ENCODE data around the gene GPC6. TPM values are rescaled to one million over a fixed set of nuclear protein-coding genes. Genes with fewer than 3 reads are reported as not detected.

The GPC6 gene
- total RNA-seq, 2 donors from 2014 or later, result 1.6 to 4.0 TPM

DNA sequence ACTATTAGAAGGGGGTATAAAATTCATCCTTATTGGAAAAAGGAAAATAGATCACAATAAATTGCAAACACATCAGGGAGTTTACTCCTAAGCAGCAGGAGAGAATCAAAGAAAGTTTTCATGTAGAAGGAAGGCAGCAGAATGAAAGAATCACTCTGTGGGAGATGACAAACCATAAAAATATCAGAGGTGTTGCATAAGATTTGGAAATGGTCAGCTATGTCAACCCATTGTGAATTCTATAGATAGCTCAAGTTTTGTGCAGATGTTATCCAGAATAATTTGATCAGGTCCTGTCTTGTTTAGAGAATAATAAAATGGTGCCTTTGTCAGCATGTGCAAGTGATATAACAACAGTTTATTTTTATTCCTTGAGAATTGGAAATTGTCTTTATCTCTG, 630.5 kb downstream of the GPC6 start:
- Histone ChIP-seq H3K4me1 (no peaks in the 10 kb centered on the region), H3K4me3 (no peak overlapping the region), H3K27me3 (no peaks in the 10 kb centered on the region), H3K9me3 (no peaks in the 10 kb centered on the region), H3K36me3 (replicated peaks in 1 of 2; ENCODE audit: insufficient read depth in 1 of 2, low read depth in 2 of 2) (no peaks in the 10 kb centered on the region), H3K27ac (no peak overlapping the region)
- intact Hi-C loops (cut with DNase I), result no loop called here
- TF ChIP-seq, protein P1, sequence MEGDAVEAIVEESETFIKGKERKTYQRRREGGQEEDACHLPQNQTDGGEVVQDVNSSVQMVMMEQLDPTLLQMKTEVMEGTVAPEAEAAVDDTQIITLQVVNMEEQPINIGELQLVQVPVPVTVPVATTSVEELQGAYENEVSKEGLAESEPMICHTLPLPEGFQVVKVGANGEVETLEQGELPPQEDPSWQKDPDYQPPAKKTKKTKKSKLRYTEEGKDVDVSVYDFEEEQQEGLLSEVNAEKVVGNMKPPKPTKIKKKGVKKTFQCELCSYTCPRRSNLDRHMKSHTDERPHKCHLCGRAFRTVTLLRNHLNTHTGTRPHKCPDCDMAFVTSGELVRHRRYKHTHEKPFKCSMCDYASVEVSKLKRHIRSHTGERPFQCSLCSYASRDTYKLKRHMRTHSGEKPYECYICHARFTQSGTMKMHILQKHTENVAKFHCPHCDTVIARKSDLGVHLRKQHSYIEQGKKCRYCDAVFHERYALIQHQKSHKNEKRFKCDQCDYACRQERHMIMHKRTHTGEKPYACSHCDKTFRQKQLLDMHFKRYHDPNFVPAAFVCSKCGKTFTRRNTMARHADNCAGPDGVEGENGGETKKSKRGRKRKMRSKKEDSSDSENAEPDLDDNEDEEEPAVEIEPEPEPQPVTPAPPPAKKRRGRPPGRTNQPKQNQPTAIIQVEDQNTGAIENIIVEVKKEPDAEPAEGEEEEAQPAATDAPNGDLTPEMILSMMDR (IDR thresholded peaks at IDR 0.05), result no peak
- TF ChIP-seq POLR2A (IDR thresholded peaks at IDR 0.05), result no peak
- no peak for DNase-seq
- ATAC-seq, result no peak

DNA sequence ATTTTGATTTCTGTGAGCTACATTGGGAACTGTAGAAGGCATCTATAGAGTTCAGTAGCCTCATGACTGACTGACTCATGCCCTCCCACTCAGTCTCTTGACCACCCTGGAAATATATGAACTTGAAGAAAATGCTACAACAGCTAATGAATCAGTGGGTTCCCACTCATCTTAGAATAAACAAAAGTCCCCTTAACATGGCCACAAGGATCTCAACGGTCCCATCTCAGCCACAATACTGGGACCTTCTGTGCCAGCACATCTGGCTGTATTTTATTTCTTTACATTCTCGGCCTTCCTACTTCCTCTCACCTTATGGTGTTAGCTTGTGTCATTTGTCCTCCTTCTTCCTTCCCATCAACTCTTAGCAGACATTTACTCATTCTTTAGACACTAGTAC, 633.1 kb downstream of the GPC6 start:
- no peak for ATAC-seq
- Histone ChIP-seq H3K36me3 (replicated peaks in 1 of 2; ENCODE audit: insufficient read depth in 1 of 2, low read depth in 2 of 2) (no peaks in the 10 kb centered on the region), H3K27ac (no peak overlapping the region), H3K27me3 (no peaks in the 10 kb centered on the region), H3K4me3 (no peak overlapping the region), H3K4me1 (no peaks in the 10 kb centered on the region), H3K9me3 (no peaks in the 10 kb centered on the region)
- WGBS, 2 donors, result 69 to 79% methylated on average over 2 of the region's 2 CpGs
- intact Hi-C loops (cut with DNase I), result no loop called here
- DNase-seq, result no peak
- TF ChIP-seq, protein P1 (IDR thresholded peaks at IDR 0.05), result no peak
- TF ChIP-seq POLR2A (IDR thresholded peaks at IDR 0.05), result no peak

DNA sequence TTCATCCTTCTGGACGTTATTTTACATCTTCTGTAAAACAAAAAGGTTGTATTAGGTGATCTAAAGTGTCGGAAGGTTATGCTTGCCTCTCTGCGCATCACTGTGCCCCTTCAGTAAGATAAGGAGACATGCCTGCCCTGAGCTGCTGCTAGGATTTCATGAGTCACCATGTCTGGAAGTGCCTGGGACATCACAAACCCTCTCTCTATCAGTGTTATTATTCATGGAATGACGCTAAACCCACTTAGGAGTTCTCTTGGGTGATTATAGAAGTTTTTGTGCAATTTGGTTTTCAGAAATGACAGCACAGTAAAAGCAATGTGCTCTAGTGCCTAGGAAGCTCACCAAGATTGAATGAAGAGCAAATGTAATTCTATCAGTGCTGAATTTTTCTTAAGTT, 635.2 kb downstream of the GPC6 start:
- no peaks in the 10 kb centered on the region for H3K27me3 ChIP-seq
- no peak overlapping the region for H3K4me3 ChIP-seq
- DNase-seq, result no peak
- no peaks in the 10 kb centered on the region for H3K4me1 ChIP-seq
- no peak for TF ChIP-seq POLR2A (IDR thresholded peaks at IDR 0.05)
- H3K9me3 ChIP-seq, result no peaks in the 10 kb centered on the region
- intact Hi-C loops (cut with DNase I), result no loop called here
- WGBS, 2 donors, result 57 to 65% methylated on average over 4 of the region's 4 CpGs
- H3K36me3 ChIP-seq (replicated peaks in 1 of 2; ENCODE audit: insufficient read depth in 1 of 2, low read depth in 2 of 2), result no peaks in the 10 kb centered on the region
- H3K27ac ChIP-seq, result no peak overlapping the region
- ATAC-seq, result no peak

DNA sequence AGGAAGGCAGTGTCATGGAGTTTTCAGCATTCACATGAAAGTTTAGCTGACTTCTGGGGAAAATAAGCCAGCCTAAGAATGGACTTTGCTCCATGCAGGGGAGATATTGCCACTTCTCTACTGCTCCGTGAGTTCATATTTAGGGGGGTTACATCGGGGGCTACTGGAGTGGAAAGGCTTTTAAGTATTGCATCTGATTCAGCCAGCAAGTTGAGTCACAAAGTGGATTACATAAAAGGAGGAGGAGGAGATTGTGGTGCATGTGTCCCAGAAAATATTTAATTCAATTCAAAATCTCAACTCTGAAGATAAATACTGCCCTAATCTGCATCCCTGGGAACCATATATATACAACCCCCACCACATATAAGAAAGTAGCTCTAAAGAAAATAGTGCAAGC, 635.7 kb downstream of the GPC6 start:
- no peak for ATAC-seq
- TF ChIP-seq, protein P1 (IDR thresholded peaks at IDR 0.05), result no peak
- no peak for TF ChIP-seq POLR2A (IDR thresholded peaks at IDR 0.05)
- Histone ChIP-seq H3K4me1 (no peaks in the 10 kb centered on the region), H3K4me3 (no peak overlapping the region), H3K9me3 (no peaks in the 10 kb centered on the region), H3K27me3 (no peaks in the 10 kb centered on the region), H3K27ac (no peak overlapping the region), H3K36me3 (replicated peaks in 1 of 2; ENCODE audit: insufficient read depth in 1 of 2, low read depth in 2 of 2) (no peaks in the 10 kb centered on the region)
- DNase-seq, result no peak
- WGBS, 2 donors, result 56 to 63% methylated on average over 2 of the region's 2 CpGs
- intact Hi-C loops (cut with DNase I), result no loop called here

DNA sequence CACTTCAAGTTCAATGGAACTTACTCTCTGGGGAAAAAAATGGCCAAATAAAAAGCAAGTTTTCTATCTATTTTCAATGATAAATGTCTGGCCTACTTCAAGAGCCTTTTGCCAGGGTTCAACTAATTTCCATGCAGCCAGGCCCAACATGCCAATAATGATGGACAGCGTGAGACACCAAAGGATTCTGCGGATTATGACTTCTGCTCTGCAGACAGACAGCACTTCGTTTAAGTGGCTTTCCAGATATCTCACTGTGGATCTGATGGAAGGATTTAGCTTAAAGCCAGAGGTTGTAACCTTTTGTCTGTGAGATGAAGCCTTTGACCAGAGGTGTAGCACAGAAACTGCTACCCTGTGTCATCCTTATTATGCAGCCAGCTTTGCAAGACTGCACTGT, 638.6 kb downstream of the GPC6 start:
- H3K4me1 ChIP-seq, result no peaks in the 10 kb centered on the region
- no peak overlapping the region for H3K27ac ChIP-seq
- DNase-seq (no peak), ATAC-seq (no peak)
- H3K9me3 ChIP-seq, result no peaks in the 10 kb centered on the region
- H3K36me3 ChIP-seq (replicated peaks in 1 of 2; ENCODE audit: insufficient read depth in 1 of 2, low read depth in 2 of 2), result no peaks in the 10 kb centered on the region
- 69 to 77% methylated on average over 3 of the region's 3 CpGs for WGBS, 2 donors
- H3K27me3 ChIP-seq, result no peaks in the 10 kb centered on the region
- H3K4me3 ChIP-seq, result no peak overlapping the region
- no peak for TF ChIP-seq POLR2A (IDR thresholded peaks at IDR 0.05)
- TF ChIP-seq, protein P1 (IDR thresholded peaks at IDR 0.05), result no peak
- intact Hi-C loops (cut with DNase I), result no loop called here
